ENCODE data around the gene RBFOX2.

GRCh38 chr22:35959121-35959800, 69.4 kb downstream of the RBFOX2 start:
- TF ChIP-seq USF2 (IDR thresholded peaks at IDR 0.05; ENCODE audit: borderline replicate concordance, low read depth, low read length) (no peak), BMI1 (IDR thresholded peaks at IDR 0.05; ENCODE audit: borderline replicate concordance) (no peak), EZH2 (IDR thresholded peaks at IDR 0.05; ENCODE audit: borderline replicate concordance, control insufficient read depth, low read depth, low read length) (no peak), ZZZ3 (IDR thresholded peaks at IDR 0.05; ENCODE audit: control insufficient read depth, insufficient read length, low read depth) (no peak)

Data from GM12878 (cell line).